ENCODE results near the gene SLC9B1. TPM values are rescaled to one million over a fixed set of nuclear protein-coding genes. Genes with fewer than 3 reads are reported as not detected.
A peak's percentile ranks its signal among the peaks of the same experiment; 100 is the strongest.
"Not testable (repeated sequence)": the region's sequence is repeated elsewhere in the genome, so short reads cannot be mapped to it uniquely, and the experiment has no call there.

The SLC9B1 gene
- total and polyA plus RNA-seq, 2 donors = 2.4 to 4.3 TPM

DNA sequence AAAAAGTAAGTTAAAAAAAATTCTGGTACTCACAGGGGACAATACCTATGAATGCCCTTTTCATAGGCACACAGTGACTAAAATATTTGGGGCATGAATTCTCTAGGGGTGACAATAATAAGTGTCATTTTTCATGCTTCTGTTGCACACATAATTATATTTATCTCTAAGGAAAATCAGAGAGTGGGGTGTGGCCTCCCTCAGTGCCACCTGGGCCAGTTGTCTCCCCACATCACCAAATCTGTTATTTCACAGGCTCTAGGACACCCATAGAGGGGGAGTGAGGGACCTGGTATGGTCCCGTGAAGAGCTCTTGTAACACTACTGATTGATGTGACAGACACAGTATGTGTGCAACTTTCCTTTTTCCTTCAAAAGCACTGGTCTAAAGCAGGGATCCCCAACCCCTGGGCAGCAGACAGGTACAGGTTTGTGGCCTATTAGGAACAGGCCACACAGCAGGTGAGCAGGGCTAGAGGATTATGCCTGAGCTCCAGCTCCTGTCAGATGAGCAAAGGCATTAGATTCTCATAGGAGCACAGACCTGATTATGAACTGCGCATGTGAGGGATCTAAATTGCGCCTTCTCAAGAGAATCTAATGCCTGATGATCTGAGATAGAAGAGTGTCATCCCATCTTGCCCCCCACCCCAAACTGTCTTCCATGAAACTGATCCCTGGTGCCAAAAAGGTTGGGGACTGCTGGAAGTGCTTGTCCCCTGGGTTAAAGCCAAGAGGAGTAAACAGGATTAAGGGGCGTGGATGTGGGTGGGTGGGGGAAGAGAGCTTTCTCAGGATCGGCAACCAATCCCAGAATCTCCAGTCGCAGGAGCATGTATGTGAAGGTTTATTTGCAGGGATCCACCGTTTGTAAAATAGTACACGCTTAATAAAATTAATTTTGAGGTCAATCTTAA is 856 bp downstream of the SLC9B1 start:
- 58% methylated on average over 8 of the region's 8 CpGs for WGBS
- peak overlapping the region; percentile 71 to 83 for H3K4me3 ChIP-seq (ENCODE audit: low read length in 2 of 2)
- H3K36me3 ChIP-seq (ENCODE audit: control insufficient read depth in 2 of 2, insufficient read depth in 2 of 2, low read length in 1 of 2) = no peaks in the 10 kb centered on the region
- DNase-seq (ENCODE audit: low read depth in 6 of 9, low spot score in 9 of 9) = peak in 2 of 9 donors; percentile 10 to 30
- H3K9me3 ChIP-seq (ENCODE audit: control insufficient read depth in 2 of 2, insufficient read depth in 1 of 2, low read length in 1 of 2) = no peaks in the 10 kb centered on the region
- H3K27me3 ChIP-seq (ENCODE audit: control insufficient read depth in 2 of 2, insufficient read depth in 1 of 2, low read length in 1 of 2) = no peaks in the 10 kb centered on the region
- H3K4me1 ChIP-seq (ENCODE audit: control insufficient read depth in 2 of 2, insufficient read depth in 2 of 2, low read length in 2 of 2) = peaks cover 6 to 13% of the 10 kb centered on the region in 2 donors
- peak overlapping the region; percentile 55 to 88 for H3K27ac ChIP-seq (ENCODE audit: low read depth in 1 of 2, low read length in 1 of 2)

DNA sequence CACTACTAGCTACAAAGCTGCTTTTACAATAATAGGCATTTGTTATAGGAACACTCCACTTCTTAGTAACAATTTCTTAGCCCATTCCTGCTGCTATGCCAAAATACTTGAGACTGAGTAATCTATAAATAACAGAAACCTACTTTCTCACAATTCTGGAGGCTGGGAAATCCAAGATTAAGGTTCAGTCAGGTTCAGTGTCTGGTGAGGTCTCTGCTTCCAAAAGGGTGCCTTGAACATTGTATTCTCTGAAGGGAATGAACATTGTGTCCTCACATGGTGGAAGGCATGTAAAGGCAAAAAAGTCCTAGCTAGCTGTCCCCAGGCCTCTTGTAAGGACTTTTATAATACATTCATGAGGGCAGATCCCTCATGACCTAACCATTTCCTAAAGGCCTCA is 7.0 kb downstream of the SLC9B1 start:
- Histone ChIP-seq H3K4me3 (ENCODE audit: low read length in 2 of 2) (no peak overlapping the region), H3K4me1 (ENCODE audit: control insufficient read depth in 2 of 2, insufficient read depth in 2 of 2, low read length in 2 of 2) (no peaks in the 10 kb centered on the region), H3K27me3 (ENCODE audit: control insufficient read depth in 2 of 2, insufficient read depth in 1 of 2, low read length in 1 of 2) (no peaks in the 10 kb centered on the region), H3K27ac (ENCODE audit: low read depth in 1 of 2, low read length in 1 of 2) (no peak overlapping the region), H3K9me3 (ENCODE audit: control insufficient read depth in 2 of 2, insufficient read depth in 1 of 2, low read length in 1 of 2) (no peaks in the 10 kb centered on the region), H3K36me3 (ENCODE audit: control insufficient read depth in 2 of 2, insufficient read depth in 2 of 2, low read length in 1 of 2) (no peaks in the 10 kb centered on the region)
- DNase-seq (ENCODE audit: low read depth in 6 of 9, low spot score in 9 of 9) = no peak

- Histone ChIP-seq H3K27me3 (ENCODE audit: control insufficient read depth in 2 of 2, insufficient read depth in 1 of 2, low read length in 1 of 2) (no peaks in the 10 kb centered on the region), H3K9me3 (ENCODE audit: control insufficient read depth in 2 of 2, insufficient read depth in 1 of 2, low read length in 1 of 2) (no peaks in the 10 kb centered on the region), H3K27ac (ENCODE audit: low read depth in 1 of 2, low read length in 1 of 2) (no peak overlapping the region), H3K36me3 (ENCODE audit: control insufficient read depth in 2 of 2, insufficient read depth in 2 of 2, low read length in 1 of 2) (no peaks in the 10 kb centered on the region), H3K4me3 (ENCODE audit: low read length in 2 of 2) (no peak overlapping the region), H3K4me1 (ENCODE audit: control insufficient read depth in 2 of 2, insufficient read depth in 2 of 2, low read length in 2 of 2) (no peaks in the 10 kb centered on the region)
- DNase-seq (ENCODE audit: low read depth in 6 of 9, low spot score in 9 of 9) = no peak
- 93% methylated on average over 1 of the region's 1 CpG for WGBS
Measured at GRCh38 chr4:103012060-103012459, 7.4 kb downstream of the SLC9B1 start.

DNA sequence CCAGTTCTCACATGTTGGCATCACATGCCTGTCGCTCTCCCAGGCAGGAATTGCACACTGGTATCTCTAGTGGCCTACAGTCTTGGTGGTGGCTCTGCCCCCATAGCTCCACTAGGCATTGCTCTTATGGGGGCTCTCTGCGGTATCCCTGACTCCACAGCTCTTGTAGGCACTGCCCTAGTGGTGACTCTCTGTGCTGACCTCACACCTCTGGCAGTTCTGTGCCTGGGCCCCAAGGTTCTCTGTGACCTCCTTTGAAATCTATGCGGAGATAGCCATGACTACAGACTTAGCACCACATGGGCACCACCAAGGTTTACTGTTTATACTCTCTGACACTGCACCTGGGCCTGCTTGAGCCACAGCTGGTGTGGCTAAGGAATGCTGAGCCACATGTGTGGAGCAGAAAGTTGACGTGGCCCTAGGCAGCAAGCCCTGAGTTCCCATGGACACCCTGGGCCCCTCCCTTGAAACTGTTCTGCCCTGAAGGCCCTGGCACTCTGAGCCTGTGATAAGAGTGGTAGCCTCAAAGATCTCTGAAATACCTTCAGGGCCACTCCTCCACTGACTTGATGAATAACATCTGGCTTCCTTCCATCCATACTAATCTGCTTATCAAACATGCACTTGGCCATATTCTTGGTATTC is 8.0 kb downstream of the SLC9B1 start:
- H3K36me3 ChIP-seq (ENCODE audit: control insufficient read depth in 2 of 2, insufficient read depth in 2 of 2, low read length in 1 of 2) = no peaks in the 10 kb centered on the region
- H3K27ac ChIP-seq (ENCODE audit: low read depth in 1 of 2, low read length in 1 of 2) = no peak overlapping the region
- no peak overlapping the region for H3K4me3 ChIP-seq (ENCODE audit: low read length in 2 of 2)
- WGBS = 94% methylated on average over 4 of the region's 4 CpGs
- no peaks in the 10 kb centered on the region for H3K9me3 ChIP-seq (ENCODE audit: control insufficient read depth in 2 of 2, insufficient read depth in 1 of 2, low read length in 1 of 2)
- H3K4me1 ChIP-seq (ENCODE audit: control insufficient read depth in 2 of 2, insufficient read depth in 2 of 2, low read length in 2 of 2) = no peaks in the 10 kb centered on the region
- DNase-seq (ENCODE audit: low read depth in 6 of 9, low spot score in 9 of 9) = no peak
- H3K27me3 ChIP-seq (ENCODE audit: control insufficient read depth in 2 of 2, insufficient read depth in 1 of 2, low read length in 1 of 2) = no peaks in the 10 kb centered on the region

GRCh38 chr4:103010804-103011203 is 8.7 kb downstream of the SLC9B1 start:
- H3K36me3 ChIP-seq (ENCODE audit: control insufficient read depth in 2 of 2, insufficient read depth in 2 of 2, low read length in 1 of 2) = no peaks in the 10 kb centered on the region
- H3K27ac ChIP-seq (ENCODE audit: low read depth in 1 of 2, low read length in 1 of 2) = no peak overlapping the region
- no peaks in the 10 kb centered on the region for H3K4me1 ChIP-seq (ENCODE audit: control insufficient read depth in 2 of 2, insufficient read depth in 2 of 2, low read length in 2 of 2)
- no peak overlapping the region for H3K4me3 ChIP-seq (ENCODE audit: low read length in 2 of 2)
- 99% methylated on average over 1 of the region's 1 CpG for WGBS
- no peaks in the 10 kb centered on the region for H3K9me3 ChIP-seq (ENCODE audit: control insufficient read depth in 2 of 2, insufficient read depth in 1 of 2, low read length in 1 of 2)
- no peak for DNase-seq (ENCODE audit: low read depth in 6 of 9, low spot score in 9 of 9)
- no peaks in the 10 kb centered on the region for H3K27me3 ChIP-seq (ENCODE audit: control insufficient read depth in 2 of 2, insufficient read depth in 1 of 2, low read length in 1 of 2)

- Histone ChIP-seq H3K27ac (ENCODE audit: low read depth in 1 of 2, low read length in 1 of 2) (no peak overlapping the region), H3K36me3 (ENCODE audit: control insufficient read depth in 2 of 2, insufficient read depth in 2 of 2, low read length in 1 of 2) (no peaks in the 10 kb centered on the region), H3K9me3 (ENCODE audit: control insufficient read depth in 2 of 2, insufficient read depth in 1 of 2, low read length in 1 of 2) (no peaks in the 10 kb centered on the region), H3K4me1 (ENCODE audit: control insufficient read depth in 2 of 2, insufficient read depth in 2 of 2, low read length in 2 of 2) (no peaks in the 10 kb centered on the region), H3K4me3 (ENCODE audit: low read length in 2 of 2) (no peak overlapping the region), H3K27me3 (ENCODE audit: control insufficient read depth in 2 of 2, insufficient read depth in 1 of 2, low read length in 1 of 2) (no peaks in the 10 kb centered on the region)
- DNase-seq (ENCODE audit: low read depth in 6 of 9, low spot score in 9 of 9) = peak; percentile 34 to 88 (median 75)
- 85% methylated on average over 15 of the region's 15 CpGs for WGBS
Measured at GRCh38 chr4:103008875-103009729, 10.4 kb downstream of the SLC9B1 start.

DNA sequence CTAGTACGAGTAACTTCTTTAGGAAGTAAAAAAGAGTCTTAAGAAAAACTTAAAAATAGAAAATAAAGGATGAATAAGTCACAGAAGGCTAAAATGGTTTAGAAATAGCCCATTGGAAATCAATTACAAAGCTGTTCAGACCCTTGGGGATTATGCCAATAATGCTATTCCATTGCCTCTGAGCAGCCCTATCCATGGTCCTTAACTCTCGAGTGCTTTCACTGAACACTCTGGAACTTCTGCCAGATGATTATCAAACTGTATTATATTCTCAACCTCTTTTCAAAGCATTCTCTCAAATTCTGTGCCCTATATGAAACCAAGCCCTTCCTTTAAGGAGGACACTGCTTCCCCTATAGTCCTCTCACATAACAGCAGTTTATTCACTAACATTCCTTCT is 17.0 kb downstream of the SLC9B1 start:
- Histone ChIP-seq H3K4me3 (ENCODE audit: low read length in 2 of 2) (no peak overlapping the region), H3K36me3 (ENCODE audit: control insufficient read depth in 2 of 2, insufficient read depth in 2 of 2, low read length in 1 of 2) (no peaks in the 10 kb centered on the region), H3K9me3 (ENCODE audit: control insufficient read depth in 2 of 2, insufficient read depth in 1 of 2, low read length in 1 of 2) (peaks cover 1 to 7% of the 10 kb centered on the region in 2 donors), H3K27ac (ENCODE audit: low read depth in 1 of 2, low read length in 1 of 2) (no peak overlapping the region), H3K4me1 (ENCODE audit: control insufficient read depth in 2 of 2, insufficient read depth in 2 of 2, low read length in 2 of 2) (no peaks in the 10 kb centered on the region), H3K27me3 (ENCODE audit: control insufficient read depth in 2 of 2, insufficient read depth in 1 of 2, low read length in 1 of 2) (no peaks in the 10 kb centered on the region)
- WGBS = 93% methylated on average over 2 of the region's 2 CpGs
- no peak for DNase-seq (ENCODE audit: low read depth in 6 of 9, low spot score in 9 of 9)

DNA sequence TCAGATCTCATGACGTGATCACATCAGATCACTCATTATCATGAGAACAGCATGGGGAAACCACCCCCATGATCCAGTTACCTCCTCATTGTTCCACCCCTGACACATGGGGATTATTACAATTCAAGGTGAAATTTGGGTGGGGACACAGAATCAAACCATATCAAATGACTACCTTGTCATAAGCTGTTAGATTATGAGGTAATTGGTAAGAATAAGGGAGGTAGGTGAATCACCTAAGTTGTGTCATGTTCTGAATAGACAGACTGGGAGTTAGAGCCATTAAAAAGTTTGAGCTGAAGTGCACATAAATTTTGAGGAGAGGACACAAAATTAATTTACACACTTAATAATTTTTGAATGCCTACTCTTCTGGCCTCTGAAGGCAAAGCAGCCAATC is 24.7 kb downstream of the SLC9B1 start:
- Histone ChIP-seq H3K36me3 (ENCODE audit: control insufficient read depth in 2 of 2, insufficient read depth in 2 of 2, low read length in 1 of 2) (no peaks in the 10 kb centered on the region), H3K27ac (ENCODE audit: low read depth in 1 of 2, low read length in 1 of 2) (no peak overlapping the region), H3K9me3 (ENCODE audit: control insufficient read depth in 2 of 2, insufficient read depth in 1 of 2, low read length in 1 of 2) (peaks cover 0 to 7% of the 10 kb centered on the region in 2 donors), H3K27me3 (ENCODE audit: control insufficient read depth in 2 of 2, insufficient read depth in 1 of 2, low read length in 1 of 2) (no peaks in the 10 kb centered on the region), H3K4me1 (ENCODE audit: control insufficient read depth in 2 of 2, insufficient read depth in 2 of 2, low read length in 2 of 2) (no peaks in the 10 kb centered on the region), H3K4me3 (ENCODE audit: low read length in 2 of 2) (no peak overlapping the region)
- no peak for DNase-seq (ENCODE audit: low read depth in 6 of 9, low spot score in 9 of 9)
- 96% methylated on average over 1 of the region's 1 CpG for WGBS

DNA sequence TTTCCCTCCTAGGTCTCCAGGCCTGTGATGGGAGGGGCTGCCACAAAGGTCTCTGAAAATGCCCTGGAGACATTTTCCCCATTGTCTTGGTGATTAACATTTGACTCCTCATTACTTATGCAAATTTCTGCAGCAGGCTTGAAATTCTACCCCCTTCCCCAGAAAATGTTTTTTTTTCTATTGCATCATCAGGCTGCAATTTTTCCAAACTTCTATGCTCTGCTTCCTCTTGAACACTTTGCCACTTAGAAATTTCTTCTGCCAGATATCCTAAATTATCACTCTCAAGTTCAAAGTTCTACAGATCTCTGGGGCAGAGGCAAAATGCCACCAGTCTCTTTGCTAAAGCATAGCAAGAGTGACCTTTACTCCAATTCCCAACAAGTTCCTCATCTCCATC is 25.5 kb downstream of the SLC9B1 start:
- DNase-seq (ENCODE audit: low read depth in 6 of 9, low spot score in 9 of 9); H3K27ac ChIP-seq (ENCODE audit: low read depth in 1 of 2, low read length in 1 of 2); H3K36me3 ChIP-seq (ENCODE audit: control insufficient read depth in 2 of 2, insufficient read depth in 2 of 2, low read length in 1 of 2): not testable (repeated sequence)

More for the DNA sequence above, 25.5 kb downstream of the SLC9B1 start:
- not testable (repeated sequence) for H3K9me3 ChIP-seq (ENCODE audit: control insufficient read depth in 2 of 2, insufficient read depth in 1 of 2, low read length in 1 of 2); H3K4me3 ChIP-seq (ENCODE audit: low read length in 2 of 2); H3K4me1 ChIP-seq (ENCODE audit: control insufficient read depth in 2 of 2, insufficient read depth in 2 of 2, low read length in 2 of 2); H3K27me3 ChIP-seq (ENCODE audit: control insufficient read depth in 2 of 2, insufficient read depth in 1 of 2, low read length in 1 of 2)
